H1 (cell line): ENCODE results near the gene RNASE1. TPM values are rescaled to one million over a fixed set of nuclear protein-coding genes. Genes with fewer than 3 reads are reported as not detected.

Experiments
- CTCF ChIA-PET: fragments of 300-600 bp; sonication (Branson Sonifier 250); formaldehyde crosslinking; loops from one replicate; lab custom pipeline; 2021; ENCODE audit not compliant: partially characterized antibody; lab: Charles Lee
- POLR2A ChIA-PET: fragments of 300-600 bp; sonication (Branson Sonifier 250); formaldehyde crosslinking; loops from one replicate; lab custom pipeline; 2021; ENCODE audit warnings: inconsistent platforms; ENCODE audit not compliant: partially characterized antibody; lab: Charles Lee
- DNase-seq, 2 experiments: peaks; one replicate each; pipeline versions ENCODE4 v3.0.0 to v3.0.0-alpha.2; 2010 to 2022; ENCODE audit warnings: low spot score in 2 of 2, low read depth in 1 of 2, mixed read lengths in 1 of 2
- FAIRE-seq: peaks from 2 replicates; lab custom pipeline; 2011; peaks lifted over from hg19 to GRCh38; lab: Jason Lieb, UNC
- H2AFZ ChIP-seq: 2 replicates; pipeline ENCODE4 v1.8.1; 2012; ENCODE audit warnings: low read length, inconsistent platforms
- H2AK5ac ChIP-seq: 2 replicates; pipeline ENCODE4 v1.6.1; 2013; ENCODE audit warnings: low read depth, low read length
- H2BK120ac ChIP-seq: replicated peaks from 2 replicates; pipeline ENCODE3; 2013; ENCODE audit warnings: low read depth, low read length, inconsistent platforms
- H2BK12ac ChIP-seq: 2 replicates; pipeline ENCODE4 v1.6.1; 2013; ENCODE audit warnings: low read depth, low read length
- H2BK15ac ChIP-seq: 2 replicates; pipeline ENCODE4 v1.6.1; 2013; ENCODE audit warnings: low read length
- H2BK20ac ChIP-seq: 2 replicates; pipeline ENCODE4 v1.6.1; 2013; ENCODE audit warnings: low read length
- H2BK5ac ChIP-seq: 2 replicates; pipeline ENCODE4 v1.6.1; 2013; ENCODE audit warnings: low read depth, low read length
- H3K14ac ChIP-seq: 2 replicates; pipeline ENCODE4 v1.6.1; 2013; ENCODE audit warnings: inconsistent platforms; ENCODE audit not compliant: insufficient read length
- H3K18ac ChIP-seq: 2 replicates; pipeline ENCODE4 v1.6.1; 2013; ENCODE audit warnings: low read length; ENCODE audit errors: extremely low read depth
- H3K23ac ChIP-seq: 2 replicates; pipeline ENCODE4 v1.6.1; 2013; ENCODE audit warnings: inconsistent platforms; ENCODE audit not compliant: insufficient read length
- H3K23me2 ChIP-seq: 2 replicates; pipeline ENCODE4 v1.6.1; 2013; ENCODE audit warnings: low read depth, low read length
- H3K27ac ChIP-seq: 2 replicates; pipeline ENCODE4 v1.6.1; 2011; ENCODE audit warnings: low read depth, low read length, inconsistent platforms
- H3K27me3 ChIP-seq, 4 experiments: replicated peaks in 1 of 4; 1 replicate in 1 of 4; 2 replicates in 3 of 4; pipeline versions ENCODE4 v1.6.1 to v1.8.1; 2011 to 2013; ENCODE audit warnings: low read length in 3 of 4, mild to moderate bottlenecking in 3 of 4, inconsistent platforms in 2 of 4, mixed read lengths in 2 of 4, moderate library complexity in 1 of 4; ENCODE audit not compliant: control insufficient read depth in 3 of 4, insufficient read depth in 3 of 4; ENCODE audit errors: extremely low read depth in 1 of 4
- H3K36me3 ChIP-seq, 4 experiments: 2 replicates each; pipeline versions ENCODE4 v1.6.1 to v1.8.1; 2011 to 2013; ENCODE audit warnings: mild to moderate bottlenecking in 4 of 4, low read length in 3 of 4, moderate library complexity in 2 of 4, control low read depth in 1 of 4, inconsistent platforms in 1 of 4; ENCODE audit not compliant: insufficient read depth in 4 of 4, control insufficient read depth in 2 of 4
- H3K4ac ChIP-seq: replicated peaks from 2 replicates; pipeline ENCODE3; 2013; ENCODE audit warnings: low read length, low read depth, mixed read lengths, inconsistent platforms; ENCODE audit not compliant: insufficient read length
- H3K4me1 ChIP-seq, 4 experiments: replicated peaks in 1 of 4; 1 replicate in 1 of 4; 2 replicates in 3 of 4; pipeline versions ENCODE4 v1.6.1 to v1.8.1; 2011 to 2013; ENCODE audit warnings: low read length in 3 of 4, inconsistent platforms in 2 of 4, mixed read lengths in 1 of 4; ENCODE audit not compliant: insufficient read depth in 4 of 4, control insufficient read depth in 3 of 4
- H3K4me2 ChIP-seq, 2 experiments: 2 replicates each; pipeline versions ENCODE4 v1.6.1 to v1.8.1; 2011 to 2013; ENCODE audit warnings: low read depth in 2 of 2, low read length in 2 of 2, control low read depth in 1 of 2, inconsistent platforms in 1 of 2, mild to moderate bottlenecking in 1 of 2; ENCODE audit not compliant: insufficient read depth in 1 of 2
- H3K4me3 ChIP-seq, 4 experiments: fragments of 200-600, 300-600 bp in 1 of 4; sonication (generic), shearing (Covaris generic), sonication (Bioruptor Twin) in 1 of 4; 2 replicates each; pipeline versions ENCODE4 v1.5.1 to v1.8.1; 2011 to 2016; ENCODE audit warnings: low read length in 4 of 4, low read depth in 3 of 4, control low read depth in 2 of 4, inconsistent platforms in 2 of 4, mild to moderate bottlenecking in 2 of 4, mixed read lengths in 1 of 4, moderate library complexity in 1 of 4; ENCODE audit not compliant: insufficient read depth in 2 of 4; ENCODE audit errors: extremely low read depth in 1 of 4
- H3K56ac ChIP-seq: replicated peaks from 2 replicates; pipeline ENCODE3; 2013; ENCODE audit warnings: low read depth, mild to moderate bottlenecking, mixed read lengths, low read length, inconsistent platforms; ENCODE audit not compliant: insufficient read length
- H3K79me1 ChIP-seq: 2 replicates; pipeline ENCODE4 v1.6.1; 2013; ENCODE audit warnings: low read depth, low read length, control low read depth
- H3K79me2 ChIP-seq, 2 experiments: 2 replicates each; pipeline versions ENCODE4 v1.6.1 to v1.8.1; 2012 to 2013; ENCODE audit warnings: low read length in 2 of 2, mild to moderate bottlenecking in 2 of 2, inconsistent platforms in 1 of 2; ENCODE audit not compliant: insufficient read depth in 2 of 2, control insufficient read depth in 1 of 2
- H3K9ac ChIP-seq, 4 experiments: replicated peaks in 1 of 4; 1 replicate in 1 of 4; 2 replicates in 3 of 4; pipeline versions ENCODE4 v1.6.1 to v1.8.1; 2011 to 2013; ENCODE audit warnings: low read depth in 3 of 4, low read length in 3 of 4, control low read depth in 2 of 4, mild to moderate bottlenecking in 2 of 4, moderate library complexity in 2 of 4, inconsistent platforms in 1 of 4; ENCODE audit errors: extremely low read depth in 1 of 4
- H3K9me3 ChIP-seq, 2 experiments: 2 replicates each; pipeline versions ENCODE4 v1.6.1 to v1.8.1; 2012 to 2013; ENCODE audit warnings: mild to moderate bottlenecking in 2 of 2, moderate library complexity in 2 of 2, control low read depth in 1 of 2, inconsistent platforms in 1 of 2, low read depth in 1 of 2, low read length in 1 of 2, mixed read lengths in 1 of 2; ENCODE audit not compliant: insufficient read depth in 2 of 2
- H4K20me1 ChIP-seq, 2 experiments: replicated peaks in 1 of 2; 2 replicates each; pipeline versions ENCODE3 to v1.8.1; 2011 to 2013; ENCODE audit warnings: inconsistent platforms in 2 of 2, low read length in 2 of 2, mild to moderate bottlenecking in 1 of 2; ENCODE audit not compliant: insufficient read depth in 2 of 2, control insufficient read depth in 1 of 2
- H4K5ac ChIP-seq: 2 replicates; pipeline ENCODE4 v1.6.1; 2013; ENCODE audit warnings: low read length, low read depth, mixed read lengths, inconsistent platforms; ENCODE audit not compliant: insufficient read length
- H4K8ac ChIP-seq: 2 replicates; pipeline ENCODE4 v1.8.0; 2013; ENCODE audit warnings: mild to moderate bottlenecking, moderate library complexity, low read length, inconsistent platforms; ENCODE audit not compliant: insufficient read depth; ENCODE audit errors: extremely low read depth
- H4K91ac ChIP-seq: replicated peaks from 2 replicates; pipeline ENCODE3; 2013; ENCODE audit warnings: low read length, mixed read lengths, inconsistent platforms; ENCODE audit not compliant: insufficient read length
- GABPA ChIP-seq: IDR thresholded peaks from 2 replicates; pipeline ENCODE4 v1.6.1; 2011; ENCODE audit warnings: mild to moderate bottlenecking, low read length, moderate library complexity, borderline replicate concordance; ENCODE audit not compliant: insufficient read depth
- KDM5A ChIP-seq: fragments of 200-600 bp; IDR thresholded peaks from 2 replicates; pipeline ENCODE4 v1.7.1; 2012; ENCODE audit warnings: mild to moderate bottlenecking, low read length, inconsistent platforms, mixed read lengths
- MAX ChIP-seq: IDR thresholded peaks from 2 replicates; pipeline ENCODE4 v1.6.1; 2012; ENCODE audit warnings: inconsistent platforms
- RNF2 ChIP-seq: fragments of 200-900, 300-1000 bp; sonication (generic); IDR thresholded peaks from 2 replicates; pipeline ENCODE4 v1.7.1; 2016; ENCODE audit warnings: borderline replicate concordance, low read depth, mild to moderate bottlenecking, antibody characterized with exemption, low read length; ENCODE audit not compliant: poor library complexity, severe bottlenecking; ENCODE audit errors: missing control alignments
- RXRA ChIP-seq: IDR thresholded peaks from 2 replicates; pipeline ENCODE4 v1.6.1; 2011; ENCODE audit warnings: low read depth, mild to moderate bottlenecking, low read length, moderate library complexity; ENCODE audit not compliant: insufficient read depth
- SIRT6 ChIP-seq: IDR thresholded peaks from one replicate; pipeline ENCODE4 v1.7.1; 2012; ENCODE audit warnings: low read length, inconsistent platforms
- TAF7 ChIP-seq: optimal IDR thresholded peaks from 2 replicates; pipeline ENCODE3; 2011; ENCODE audit warnings: low read depth, mild to moderate bottlenecking, inconsistent platforms, low read length, moderate library complexity, borderline replicate concordance
- TBP ChIP-seq: IDR thresholded peaks from 2 replicates; pipeline ENCODE4 v1.6.1; 2011; ENCODE audit warnings: low read depth, low read length, improper control_type of control experiment
- TCF12 ChIP-seq: IDR thresholded peaks from 2 replicates; pipeline ENCODE4 v1.6.1; 2011; ENCODE audit warnings: low read depth, mild to moderate bottlenecking, low read length
- TEAD4 ChIP-seq: IDR thresholded peaks from 2 replicates; pipeline ENCODE4 v1.6.1; 2012; ENCODE audit warnings: low read depth, low read length, inconsistent platforms, mixed read lengths
- ZNF274 ChIP-seq: IDR thresholded peaks from 2 replicates; pipeline ENCODE4 v1.7.0; 2012; ENCODE audit warnings: low read length, borderline replicate concordance; ENCODE audit errors: extremely low read depth
- WGBS, 2 experiments: shearing (Covaris generic) in 1 of 2; methylation state at CpG; one replicate each; pipeline versions ENCODE4 v1.1.6 to v1.1.7; 2013 to 2015; ENCODE audit warnings: low lambda C conversion rate in 2 of 2, mixed read lengths in 2 of 2, inconsistent platforms in 1 of 2, low coverage in 1 of 2, missing lambda C conversion rate in 1 of 2; ENCODE audit not compliant: insufficient replicate concordance in 2 of 2, insufficient coverage in 1 of 2, insufficient read length in 1 of 2; ENCODE audit errors: extremely low coverage in 1 of 2, missing lambda C conversion rate in 1 of 2; 5-methylcytosine and 5-hydroxymethylcytosine counted together
- polyA plus RNA-seq, 7 experiments: library from polyadenylated mRNA; depleted of rRNA in 3 of 7; stranded (reverse) in 5 of 7; unstranded in 2 of 7; fragments of >200 nt in 5 of 7; fragments of 200-250 nt in 2 of 7; gene quantifications; 1 replicate in 5 of 7; 2 replicates in 1 of 7; 4 replicates in 1 of 7; pipeline versions ENCODE4 v1.2.1 to v1.2.3, GENCODE V29; 2011 to 2013; ENCODE audit warnings: missing spikeins in 2 of 7, mixed read lengths in 2 of 7
- total RNA-seq: library from RNA; stranded (reverse); fragmentation: NEBNext Ultra II Directional; extraction: Animal tissue kit (Norgen Biotek cat#: 25700); gene quantifications from 2 replicates; pipeline ENCODE4 v1.2.1, GENCODE V29; 2021

RNASE1 gene
- total and polyA plus RNA-seq, 2 of the 8 experiments (the other 6 are each of a cell fraction or from before 2014, with no cell fraction given) = 2.2 to 13.4 TPM

DNA sequence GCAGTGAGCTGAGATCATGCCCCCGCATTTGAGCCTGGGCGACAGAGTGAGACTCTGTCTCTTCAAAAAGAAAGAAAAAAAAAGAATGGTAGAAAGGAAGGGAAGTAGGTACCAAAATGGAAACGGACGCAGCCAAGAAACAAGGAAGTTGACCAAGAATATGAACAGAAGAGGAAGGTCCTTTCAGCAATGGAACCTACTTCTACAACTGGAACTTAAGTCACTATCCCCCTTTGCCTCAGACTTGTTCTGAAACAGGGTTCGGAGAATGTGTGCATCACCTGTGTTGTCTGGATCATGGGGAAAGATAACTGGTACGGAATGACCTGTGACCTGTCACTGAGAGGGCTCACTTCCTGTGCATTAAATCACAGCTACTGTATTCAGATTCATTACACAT is 43.9 kb upstream of the RNASE1 start:
- Histone ChIP-seq H4K5ac (no peak overlapping the region), H2BK15ac (no peak overlapping the region), H2AK5ac (no peak overlapping the region), H3K79me2 (no peaks in the 10 kb centered on the region), H3K9ac (no peak overlapping the region), H3K23ac (no peak overlapping the region), H3K4me2 (no peak overlapping the region), H3K23me2 (no peaks in the 10 kb centered on the region), H3K27ac (no peak overlapping the region)
- WGBS, 2 experiments = 93% methylated on average over 6 of the region's 6 CpGs; no CpG with 5 or more reads in 1 of the 2 experiments
- TF ChIP-seq ZNF274 (no peak), TBP (no peak), TCF12 (no peak), TEAD4 (no peak), RNF2 (no peak), GABPA (no peak), KDM5A (no peak), MAX (no peak), SIRT6 (no peak), RXRA (no peak), TAF7 (no peak)
- TF ChIP-seq, all 59 proteins: peak for 0
- no peak for DNase-seq
- no peak overlapping the region for H3K4ac ChIP-seq
- H3K9me3 ChIP-seq = no peaks in the 10 kb centered on the region
- ChIA-PET POLR2A (interaction anchor here (0.6 kb wide), 2 partner anchors 10 to 72 kb away, joined by 3 read pairs; no protein-coding TSS in a partner anchor), CTCF (interaction anchor here (1.3 to 5.0 kb wide), 4 partner anchors 9 to 58 kb away, joined by 4 to 52 read pairs (median 6); no protein-coding TSS in a partner anchor)
- H3K4me3 ChIP-seq = no peak overlapping the region
- no peaks in the 10 kb centered on the region for H4K20me1 ChIP-seq
- no peak overlapping the region for H3K56ac ChIP-seq
- no peak overlapping the region for H2BK5ac ChIP-seq
- H4K91ac ChIP-seq = no peak overlapping the region
- H2BK12ac ChIP-seq = no peak overlapping the region
- H2BK120ac ChIP-seq = no peak overlapping the region
- no peak overlapping the region for H2AFZ ChIP-seq
- H3K4me1 ChIP-seq = peaks cover 0 to 4% (median 3%) of the 10 kb centered on the region in 4 experiments; a peak in 3 of 7 replicates
- H3K79me1 ChIP-seq = no peaks in the 10 kb centered on the region
- H4K8ac ChIP-seq = no peak overlapping the region
- no peaks in the 10 kb centered on the region for H3K27me3 ChIP-seq
- no peak overlapping the region for H3K14ac ChIP-seq
- no peaks in the 10 kb centered on the region for H3K36me3 ChIP-seq
- no peak overlapping the region for H2BK20ac ChIP-seq
- FAIRE-seq = no peak
- no peak overlapping the region for H3K18ac ChIP-seq
